Neural cell (in vitro differentiated cells): ENCODE results near the gene CCDC12.

Experiments used
- CTCF ChIP-seq: fragments of 450-650 bp; IDR thresholded peaks from 2 replicates; pipeline ENCODE4 v1.5.1; 2014; ENCODE audit warnings: antibody characterized with exemption, mild to moderate bottlenecking, moderate library complexity; ENCODE audit not compliant: poor library complexity, severe bottlenecking
- EP300 ChIP-seq: fragments of 450-650 bp; conservative IDR thresholded peaks from 2 replicates; pipeline ENCODE4 v1.6.1; 2014; ENCODE audit warnings: antibody characterized with exemption, mild to moderate bottlenecking, moderate library complexity; ENCODE audit not compliant: poor library complexity, severe bottlenecking
- EZH2 ChIP-seq: fragments of 200-600, 300-800 bp; shearing (Covaris generic), sonication (generic); IDR thresholded peaks from 2 replicates; pipeline ENCODE4 v1.6.1; 2014; ENCODE audit warnings: antibody characterized with exemption, low read length, borderline replicate concordance, mild to moderate bottlenecking; ENCODE audit not compliant: insufficient read depth, poor library complexity, severe bottlenecking
- POLR2AphosphoS5 ChIP-seq: IDR thresholded peaks from 2 replicates; pipeline ENCODE4 v1.6.1; 2012
- TAF1 ChIP-seq: IDR thresholded peaks from 2 replicates; pipeline ENCODE4 v1.6.1; 2012; ENCODE audit warnings: low read depth
- TF ChIP-seq, protein P1 (sequence below): IDR thresholded peaks from 2 replicates; pipeline ENCODE4 v1.6.1; 2012; ENCODE audit warnings: borderline replicate concordance

DNA sequence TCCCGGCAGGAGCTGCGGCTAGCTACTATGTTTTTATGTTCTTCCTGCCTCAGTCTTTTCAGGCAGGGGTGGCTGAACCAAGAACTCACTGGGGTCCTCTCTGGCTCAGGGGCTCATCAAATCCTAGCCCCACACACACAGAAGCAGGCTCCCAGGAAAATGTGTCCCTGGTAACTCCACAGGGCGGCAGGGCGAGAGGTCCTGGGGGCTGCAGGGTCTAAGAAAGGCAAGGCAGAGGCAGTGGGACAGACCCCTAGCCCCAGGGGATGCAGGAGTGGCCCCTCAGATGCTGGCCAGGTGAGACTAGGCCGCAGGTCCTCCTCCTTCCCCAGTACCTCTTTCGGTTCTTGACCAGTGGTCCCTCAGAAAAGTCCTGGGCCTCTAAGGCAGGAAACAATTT, 50.1 kb downstream of the CCDC12 start:
- TF ChIP-seq CTCF (no peak), TAF1 (no peak), POLR2AphosphoS5 (no peak), EP300 (no peak), EZH2 (no peak)
- TF ChIP-seq, protein P1, sequence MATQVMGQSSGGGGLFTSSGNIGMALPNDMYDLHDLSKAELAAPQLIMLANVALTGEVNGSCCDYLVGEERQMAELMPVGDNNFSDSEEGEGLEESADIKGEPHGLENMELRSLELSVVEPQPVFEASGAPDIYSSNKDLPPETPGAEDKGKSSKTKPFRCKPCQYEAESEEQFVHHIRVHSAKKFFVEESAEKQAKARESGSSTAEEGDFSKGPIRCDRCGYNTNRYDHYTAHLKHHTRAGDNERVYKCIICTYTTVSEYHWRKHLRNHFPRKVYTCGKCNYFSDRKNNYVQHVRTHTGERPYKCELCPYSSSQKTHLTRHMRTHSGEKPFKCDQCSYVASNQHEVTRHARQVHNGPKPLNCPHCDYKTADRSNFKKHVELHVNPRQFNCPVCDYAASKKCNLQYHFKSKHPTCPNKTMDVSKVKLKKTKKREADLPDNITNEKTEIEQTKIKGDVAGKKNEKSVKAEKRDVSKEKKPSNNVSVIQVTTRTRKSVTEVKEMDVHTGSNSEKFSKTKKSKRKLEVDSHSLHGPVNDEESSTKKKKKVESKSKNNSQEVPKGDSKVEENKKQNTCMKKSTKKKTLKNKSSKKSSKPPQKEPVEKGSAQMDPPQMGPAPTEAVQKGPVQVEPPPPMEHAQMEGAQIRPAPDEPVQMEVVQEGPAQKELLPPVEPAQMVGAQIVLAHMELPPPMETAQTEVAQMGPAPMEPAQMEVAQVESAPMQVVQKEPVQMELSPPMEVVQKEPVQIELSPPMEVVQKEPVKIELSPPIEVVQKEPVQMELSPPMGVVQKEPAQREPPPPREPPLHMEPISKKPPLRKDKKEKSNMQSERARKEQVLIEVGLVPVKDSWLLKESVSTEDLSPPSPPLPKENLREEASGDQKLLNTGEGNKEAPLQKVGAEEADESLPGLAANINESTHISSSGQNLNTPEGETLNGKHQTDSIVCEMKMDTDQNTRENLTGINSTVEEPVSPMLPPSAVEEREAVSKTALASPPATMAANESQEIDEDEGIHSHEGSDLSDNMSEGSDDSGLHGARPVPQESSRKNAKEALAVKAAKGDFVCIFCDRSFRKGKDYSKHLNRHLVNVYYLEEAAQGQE: no peak
